Measurements from ENCODE around the gene RNF114.
"Not testable (repeated sequence)": the region's sequence is repeated elsewhere in the genome, so short reads cannot be mapped to it uniquely, and the experiment has no call there.

The RNF114 gene

GRCh38 chr20:49928411-49929141 lies 7.6 kb upstream of the RNF114 start:
- peak; percentile 42 for DNase-seq (ENCODE audit: low read depth)

GRCh38 chr20:49929142-49929494 lies 7.1 kb upstream of the RNF114 start:
- DNase-seq (ENCODE audit: low read depth) = no peak

- no peak for DNase-seq (ENCODE audit: low read depth)
These were observed 448 bp upstream of the RNF114 start for GRCh38 chr20:49935746-49936152.

- DNase-seq (ENCODE audit: low read depth) = no peak
These were observed 1.1 kb downstream of the RNF114 start for GRCh38 chr20:49937027-49937929.

GRCh38 chr20:49938173-49939163 lies 2.3 kb downstream of the RNF114 start:
- no peak for DNase-seq (ENCODE audit: low read depth)

- DNase-seq (ENCODE audit: low read depth) = no peak
These were observed 5.3 kb downstream of the RNF114 start for GRCh38 chr20:49941456-49941855.

GRCh38 chr20:49942303-49942702 lies 6.1 kb downstream of the RNF114 start:
- DNase-seq (ENCODE audit: low read depth) = no peak

- no peak for DNase-seq (ENCODE audit: low read depth)
These were observed 6.7 kb downstream of the RNF114 start for GRCh38 chr20:49942942-49943341.

- DNase-seq (ENCODE audit: low read depth) = no peak
These were observed 9.1 kb downstream of the RNF114 start for GRCh38 chr20:49945306-49945700.

- no peak for DNase-seq (ENCODE audit: low read depth)
These were observed 9.7 kb downstream of the RNF114 start for GRCh38 chr20:49945701-49946477.

GRCh38 chr20:49948178-49948577 lies 12.0 kb downstream of the RNF114 start:
- DNase-seq (ENCODE audit: low read depth) = no peak

- DNase-seq (ENCODE audit: low read depth) = no peak
These were observed 12.8 kb downstream of the RNF114 start for GRCh38 chr20:49948809-49949507.

- no peak for DNase-seq (ENCODE audit: low read depth)
These were observed 15.0 kb downstream of the RNF114 start for GRCh38 chr20:49951151-49951550.

GRCh38 chr20:49955167-49955566 lies 19.0 kb downstream of the RNF114 start:
- no peak for DNase-seq (ENCODE audit: low read depth)

- not testable (repeated sequence) for DNase-seq (ENCODE audit: low read depth)
These were observed 19.7 kb downstream of the RNF114 start for GRCh38 chr20:49955830-49956396.

- no peak for DNase-seq (ENCODE audit: low read depth)
These were observed 20.5 kb downstream of the RNF114 start for GRCh38 chr20:49956689-49957088.

- DNase-seq (ENCODE audit: low read depth) = not testable (repeated sequence)
These were observed 21.1 kb downstream of the RNF114 start for GRCh38 chr20:49957089-49957938.

- DNase-seq (ENCODE audit: low read depth) = no peak
These were observed 25.2 kb downstream of the RNF114 start for GRCh38 chr20:49961413-49961812.
